PC-9 (cell line): ENCODE data around the gene NPHP4. TPM values are rescaled to one million over a fixed set of nuclear protein-coding genes. Genes with fewer than 3 reads are reported as not detected.

ENCODE experiments used
- BruUV-seq: library from RNA; stranded (reverse); fragments of 400-500 nt; replicated peaks from 2 replicates; lab custom pipeline; 2021; lab: Mats Ljungman, UMichigan
- CTCF ChIA-PET: fragments of 300-600 bp; sonication (Branson Sonifier 250); formaldehyde crosslinking; loops from one replicate; lab custom pipeline; 2022; ENCODE audit warnings: antibody characterized with exemption; lab: Charles Lee
- POLR2A ChIA-PET: fragments of 300-600 bp; sonication (Branson Sonifier 250); formaldehyde crosslinking; loops from one replicate; lab custom pipeline; 2022; ENCODE audit warnings: antibody characterized with exemption; ENCODE audit not compliant: unreplicated experiment; lab: Charles Lee
- DNase-seq, 2 experiments: peaks; one replicate each; pipeline versions ENCODE4 v3.0.0 to v3.0.0-alpha.2; 2015 to 2022; ENCODE audit warnings: mixed read lengths in 1 of 2
- H2AFZ ChIP-seq: fragments of 200-600 bp; sonication (generic); 2 replicates; pipeline ENCODE4 v1.8.1; 2017; ENCODE audit warnings: antibody characterized with exemption
- H3F3A ChIP-seq: fragments of 200-600 bp; sonication (generic); 2 replicates; pipeline ENCODE4 v1.8.1; 2017; ENCODE audit warnings: antibody characterized with exemption, mild to moderate bottlenecking, low read depth; ENCODE audit not compliant: insufficient read depth
- H3K27ac ChIP-seq: fragments of 200-600 bp; sonication (generic); 2 replicates; pipeline ENCODE4 v1.6.1; 2016; ENCODE audit warnings: mixed run types
- H3K27me3 ChIP-seq: fragments of 200-600 bp; sonication (generic); 2 replicates; pipeline ENCODE4 v1.6.1; 2016; ENCODE audit warnings: low read depth, mixed run types; ENCODE audit not compliant: insufficient read depth
- H3K36me3 ChIP-seq: fragments of 200-600 bp; sonication (generic); 2 replicates; pipeline ENCODE4 v1.6.1; 2016; ENCODE audit warnings: low read depth, mixed run types
- H3K4me1 ChIP-seq: fragments of 200-600 bp; sonication (generic); replicated peaks from 2 replicates; pipeline ENCODE4 v1.6.1; 2016; ENCODE audit warnings: mixed run types; ENCODE audit not compliant: insufficient read depth
- H3K4me2 ChIP-seq: fragments of 200-600 bp; sonication (generic); 2 replicates; pipeline ENCODE4 v1.6.1; 2017; ENCODE audit warnings: mixed run types
- H3K4me3 ChIP-seq: fragments of 200-600 bp; sonication (generic); 2 replicates; pipeline ENCODE4 v1.6.1; 2016; ENCODE audit warnings: mixed run types
- H3K79me2 ChIP-seq: fragments of 200-600 bp; sonication (generic); 2 replicates; pipeline ENCODE4 v1.6.1; 2017; ENCODE audit warnings: low read depth, mixed run types
- H3K9me2 ChIP-seq: fragments of 200-600 bp; sonication (generic); 2 replicates; pipeline ENCODE4 v1.8.1; 2017; ENCODE audit warnings: mild to moderate bottlenecking; ENCODE audit not compliant: insufficient read depth
- H3K9me3 ChIP-seq: fragments of 200-600 bp; sonication (generic); 2 replicates; pipeline ENCODE4 v1.8.1; 2016; ENCODE audit warnings: low read depth; ENCODE audit not compliant: insufficient read depth
- H4K20me1 ChIP-seq: fragments of 200-600 bp; sonication (generic); 2 replicates; pipeline ENCODE4 v1.8.1; 2017; ENCODE audit not compliant: insufficient read depth
- CTCF ChIP-seq: fragments of 200-600 bp; sonication (generic); conservative IDR thresholded peaks from 2 replicates; pipeline ENCODE4 v1.6.1; 2017; ENCODE audit warnings: mixed run types, antibody characterized with exemption, mild to moderate bottlenecking, moderate library complexity
- EZH2 ChIP-seq: fragments of 200-600 bp; sonication (generic); IDR thresholded peaks from 2 replicates; pipeline ENCODE4 v1.8.0; 2017; ENCODE audit warnings: antibody characterized with exemption, low read depth
- intact Hi-C: fragments of 100-400 bp; cut with micrococcal nuclease; formaldehyde crosslinking; loops from one replicate; pipeline ENCODE4 v1.10.0; 2022; ENCODE audit not compliant: unreplicated experiment
- total RNA-seq: library from RNA; stranded (reverse); gene quantifications from 2 replicates; pipeline ENCODE4 v1.2.3, GENCODE V29; 2021

NPHP4 gene
- total RNA-seq, 1 experiment from 2014 or later, result 17.9 TPM

GRCh38 chr1:6014130-6014999, 22.1 kb upstream of the NPHP4 start:
- no peaks in the 10 kb centered on the region for H3F3A ChIP-seq
- H3K4me2 ChIP-seq, result no peak overlapping the region
- H3K9me3 ChIP-seq, result no peaks in the 10 kb centered on the region
- BruUV-seq, result no TSS peak
- CTCF ChIA-PET, result no interaction called here
- H3K27me3 ChIP-seq, result no peaks in the 10 kb centered on the region
- no peaks in the 10 kb centered on the region for H3K36me3 ChIP-seq
- POLR2A ChIA-PET, result no interaction called here
- no peaks in the 10 kb centered on the region for H3K79me2 ChIP-seq
- H3K9me2 ChIP-seq, result no peaks in the 10 kb centered on the region
- intact Hi-C loops, result no loop called here
- no peak for DNase-seq
- H3K27ac ChIP-seq, result no peak overlapping the region
- TF ChIP-seq CTCF (no peak), EZH2 (no peak)
- no peak overlapping the region for H2AFZ ChIP-seq
- H3K4me3 ChIP-seq, result no peak overlapping the region
- H3K4me1 ChIP-seq, result no peaks in the 10 kb centered on the region
- no peaks in the 10 kb centered on the region for H4K20me1 ChIP-seq

GRCh38 chr1:6013491-6013890, 21.3 kb upstream of the NPHP4 start:
- no peaks in the 10 kb centered on the region for H3K4me1 ChIP-seq
- no peak overlapping the region for H3K27ac ChIP-seq
- H3K36me3 ChIP-seq, result no peaks in the 10 kb centered on the region
- no peak overlapping the region for H3K4me2 ChIP-seq
- no peaks in the 10 kb centered on the region for H3K9me3 ChIP-seq
- H3K27me3 ChIP-seq, result no peaks in the 10 kb centered on the region
- no peak overlapping the region for H3K4me3 ChIP-seq
- DNase-seq, result no peak
- intact Hi-C loops, result no loop called here
- no peaks in the 10 kb centered on the region for H4K20me1 ChIP-seq
- no peaks in the 10 kb centered on the region for H3K79me2 ChIP-seq
- H3K9me2 ChIP-seq, result no peaks in the 10 kb centered on the region
- TF ChIP-seq CTCF (no peak), EZH2 (no peak)
- BruUV-seq, result no TSS peak
- no peak overlapping the region for H2AFZ ChIP-seq
- ChIA-PET CTCF (no interaction called here), POLR2A (no interaction called here)
- no peaks in the 10 kb centered on the region for H3F3A ChIP-seq

GRCh38 chr1:6012529-6013318, 20.5 kb upstream of the NPHP4 start:
- H3K27me3 ChIP-seq, result no peaks in the 10 kb centered on the region
- POLR2A ChIA-PET, result no interaction called here
- H3K9me2 ChIP-seq, result no peaks in the 10 kb centered on the region
- H3K4me3 ChIP-seq, result no peak overlapping the region
- H3K79me2 ChIP-seq, result no peaks in the 10 kb centered on the region
- no TSS peak for BruUV-seq
- no peaks in the 10 kb centered on the region for H3K36me3 ChIP-seq
- no peak overlapping the region for H2AFZ ChIP-seq
- CTCF ChIA-PET, result no interaction called here
- TF ChIP-seq CTCF (no peak), EZH2 (no peak)
- intact Hi-C loops, result no loop called here
- H4K20me1 ChIP-seq, result no peaks in the 10 kb centered on the region
- no peaks in the 10 kb centered on the region for H3K4me1 ChIP-seq
- H3K4me2 ChIP-seq, result no peak overlapping the region
- no peak for DNase-seq
- no peaks in the 10 kb centered on the region for H3F3A ChIP-seq
- H3K9me3 ChIP-seq, result no peaks in the 10 kb centered on the region
- no peak overlapping the region for H3K27ac ChIP-seq
